GM12891 (cell line): ENCODE measurements around the gene CTNNA3.

Experiments
- POLR2A ChIP-seq: IDR thresholded peaks from 2 replicates; pipeline ENCODE4 v1.6.1; 2011; ENCODE audit warnings: low read depth, low read length, control low read depth
- POLR2AphosphoS5 ChIP-seq: IDR thresholded peaks from 2 replicates; pipeline ENCODE4 v1.6.1; 2011; ENCODE audit warnings: low read depth, low read length, control low read depth
- POU2F2 ChIP-seq: IDR thresholded peaks from 2 replicates; pipeline ENCODE4 v1.6.1; 2011; ENCODE audit warnings: low read depth, mild to moderate bottlenecking, control low read depth, low read length, moderate library complexity
- TAF1 ChIP-seq: IDR thresholded peaks from 2 replicates; pipeline ENCODE4 v1.6.1; 2011; ENCODE audit warnings: low read depth, low read length, control low read depth

DNA sequence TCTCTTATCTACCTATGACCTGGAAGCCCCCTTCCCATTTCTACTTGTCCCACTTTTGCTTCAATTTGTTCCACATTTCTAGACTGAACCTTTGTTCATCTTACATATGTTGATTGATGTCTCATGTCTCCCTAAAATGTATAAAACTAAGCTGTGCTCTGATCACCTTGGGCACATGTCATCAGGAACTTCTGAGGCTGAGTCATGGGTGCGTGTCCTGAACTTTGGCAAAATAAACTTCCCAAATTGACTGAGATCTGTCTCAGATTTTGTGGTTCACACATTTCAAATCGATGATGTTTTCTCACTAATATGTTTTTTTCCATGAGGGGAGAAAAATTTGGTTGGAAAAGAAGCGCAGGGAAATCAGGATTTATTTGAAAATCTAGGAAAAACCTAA is 1176.4 kb downstream of the CTNNA3 start:
- TF ChIP-seq POLR2A (no peak), POLR2AphosphoS5 (no peak), TAF1 (no peak), POU2F2 (no peak)
